Fibroblast of skin of left biceps (primary cell): ENCODE data around the gene ATAD5.
"Not testable (repeated sequence)": the region's sequence is repeated elsewhere in the genome, so short reads cannot be mapped to it uniquely, and the experiment has no call there.

Experiments used
- DNase-seq, 2 experiments: peaks; one replicate each; pipeline ENCODE4 v3.0.0-alpha.2; 2013; ENCODE audit warnings: low read depth in 2 of 2

The ATAD5 gene

GRCh38 chr17:30906101-30906911 is 74.5 kb downstream of the ATAD5 start, which contains the start of gene TEFM:
TEFM (minus strand) TSS chr17:30906238; CDS start chr17:30906198, 40 bp downstream.
- DNase-seq: peak; percentile 74 to 75

GRCh38 chr17:30908717-30909420 is 77.1 kb downstream of the ATAD5 start:
- DNase-seq: no peak

GRCh38 chr17:30910151-30910550 is 78.4 kb downstream of the ATAD5 start:
- not testable (repeated sequence) for DNase-seq

GRCh38 chr17:30913955-30914354 is 82.2 kb downstream of the ATAD5 start:
- DNase-seq: no peak

GRCh38 chr17:30915833-30916611 is 84.3 kb downstream of the ATAD5 start:
- no peak for DNase-seq

GRCh38 chr17:30917050-30917449 is 85.3 kb downstream of the ATAD5 start:
- DNase-seq: no peak

GRCh38 chr17:30920282-30920681 is 88.5 kb downstream of the ATAD5 start:
- no peak for DNase-seq

- DNase-seq: no peak
Observed at GRCh38 chr17:30920683-30921543, 89.1 kb downstream of the ATAD5 start.

GRCh38 chr17:30921544-30922196 is 89.9 kb downstream of the ATAD5 start, which contains the start of gene ADAP2:
ADAP2 (plus strand) TSS chr17:30921945; CDS start chr17:30922015, 70 bp downstream.
- DNase-seq: no peak

- DNase-seq: no peak
Observed at GRCh38 chr17:30922235-30923030, 90.7 kb downstream of the ATAD5 start.

- no peak for DNase-seq
Observed at GRCh38 chr17:30924341-30924740, 92.6 kb downstream of the ATAD5 start.

GRCh38 chr17:30926516-30926915 is 94.8 kb downstream of the ATAD5 start:
- no peak for DNase-seq

GRCh38 chr17:30927756-30928155 is 96.0 kb downstream of the ATAD5 start:
- no peak for DNase-seq

GRCh38 chr17:30928584-30928983 is 96.8 kb downstream of the ATAD5 start:
- DNase-seq: no peak

- DNase-seq: no peak
Observed at GRCh38 chr17:30929081-30929633, 97.4 kb downstream of the ATAD5 start.

GRCh38 chr17:30929861-30930260 is 98.1 kb downstream of the ATAD5 start:
- not testable (repeated sequence) for DNase-seq

GRCh38 chr17:30930495-30930894 is 98.7 kb downstream of the ATAD5 start:
- DNase-seq: no peak

- DNase-seq: not testable (repeated sequence)
Observed at GRCh38 chr17:30931582-30931981, 99.8 kb downstream of the ATAD5 start.

- no peak for DNase-seq
Observed at GRCh38 chr17:30933966-30934365, 102.2 kb downstream of the ATAD5 start.
